GM12891 (cell line): ENCODE data around the gene OTP.

Experiments
- POLR2A ChIP-seq: IDR thresholded peaks from 2 replicates; pipeline ENCODE4 v1.6.1; 2011; ENCODE audit warnings: low read depth, low read length, control low read depth
- POLR2AphosphoS5 ChIP-seq: IDR thresholded peaks from 2 replicates; pipeline ENCODE4 v1.6.1; 2011; ENCODE audit warnings: low read depth, low read length, control low read depth
- POU2F2 ChIP-seq: IDR thresholded peaks from 2 replicates; pipeline ENCODE4 v1.6.1; 2011; ENCODE audit warnings: low read depth, mild to moderate bottlenecking, control low read depth, low read length, moderate library complexity
- TAF1 ChIP-seq: IDR thresholded peaks from 2 replicates; pipeline ENCODE4 v1.6.1; 2011; ENCODE audit warnings: low read depth, low read length, control low read depth

- TF ChIP-seq POLR2AphosphoS5 (no peak), POLR2A (no peak), TAF1 (no peak), POU2F2 (no peak)
These were observed 5.8 kb downstream of the OTP start for GRCh38 chr5:77632526-77633206.
